HFF-Myc (cell line): ENCODE data around the gene MAPKAPK2.

Experiments
- DNase-seq: peaks from one replicate; pipeline ENCODE4 v3.0.0-alpha.2; 2011; ENCODE audit warnings: low read depth; ENCODE audit errors: extremely low read depth
- H3K4me3 ChIP-seq: replicated peaks from 2 replicates; pipeline ENCODE4 v1.5.1; 2011; ENCODE audit warnings: low read depth, mild to moderate bottlenecking, control low read depth, low read length
- CTCF ChIP-seq: IDR thresholded peaks from 2 replicates; pipeline ENCODE4 v1.5.1; 2012; ENCODE audit warnings: mild to moderate bottlenecking, low read depth, low read length, control low read depth; ENCODE audit errors: missing control alignments

Gene MAPKAPK2

GRCh38 chr1:206742719-206743383 is 58.1 kb downstream of the MAPKAPK2 start:
- no peak for TF ChIP-seq CTCF
- DNase-seq = no peak
- no peak overlapping the region for H3K4me3 ChIP-seq

GRCh38 chr1:206744683-206745082 is 60.0 kb downstream of the MAPKAPK2 start:
- no peak overlapping the region for H3K4me3 ChIP-seq
- no peak for DNase-seq
- no peak for TF ChIP-seq CTCF

- H3K4me3 ChIP-seq = no peak overlapping the region
- TF ChIP-seq CTCF = no peak
- no peak for DNase-seq
Measured at GRCh38 chr1:206745301-206745700, 60.6 kb downstream of the MAPKAPK2 start.

- TF ChIP-seq CTCF = no peak
- no peak overlapping the region for H3K4me3 ChIP-seq
- no peak for DNase-seq
Measured at GRCh38 chr1:206748348-206749030, 63.8 kb downstream of the MAPKAPK2 start.

GRCh38 chr1:206751891-206752290 is 67.2 kb downstream of the MAPKAPK2 start:
- no peak for DNase-seq
- H3K4me3 ChIP-seq = no peak overlapping the region
- no peak for TF ChIP-seq CTCF

- H3K4me3 ChIP-seq = no peak overlapping the region
- no peak for TF ChIP-seq CTCF
Measured at GRCh38 chr1:206752481-206752880, 67.8 kb downstream of the MAPKAPK2 start.

GRCh38 chr1:206753141-206753540 is 68.4 kb downstream of the MAPKAPK2 start:
- DNase-seq = no peak
- TF ChIP-seq CTCF = no peak

More at GRCh38 chr1:206752481-206752880, 67.8 kb downstream of the MAPKAPK2 start:
- DNase-seq = no peak

More at GRCh38 chr1:206753141-206753540, 68.4 kb downstream of the MAPKAPK2 start:
- H3K4me3 ChIP-seq = no peak overlapping the region
